Osteocyte (in vitro differentiated cells): Measurements from ENCODE around the gene CXCL8. TPM values are rescaled to one million over a fixed set of nuclear protein-coding genes. Genes with fewer than 3 reads are reported as not detected.

Source experiments
- DNase-seq: peaks from one replicate; pipeline ENCODE4 v3.0.0; 2021; ENCODE audit warnings: mixed read lengths; ENCODE audit not compliant: unreplicated experiment; ENCODE audit errors: extremely low spot score
- H3K27ac Mint-ChIP-seq: one replicate; pipeline ENCODE4 v1.8.0; 2021; ENCODE audit warnings: mild to moderate bottlenecking, mixed read lengths; ENCODE audit not compliant: unreplicated experiment
- H3K27me3 Mint-ChIP-seq: one replicate; pipeline ENCODE4 v1.8.0; 2021; ENCODE audit warnings: mixed read lengths; ENCODE audit not compliant: unreplicated experiment
- H3K36me3 Mint-ChIP-seq: one replicate; pipeline ENCODE4 v1.8.0; 2021; ENCODE audit warnings: mixed read lengths; ENCODE audit not compliant: unreplicated experiment
- H3K4me1 Mint-ChIP-seq: one replicate; pipeline ENCODE4 v1.8.0; 2021; ENCODE audit warnings: mixed read lengths; ENCODE audit not compliant: unreplicated experiment
- H3K4me3 Mint-ChIP-seq: one replicate; pipeline ENCODE4 v1.8.0; 2021; ENCODE audit warnings: mild to moderate bottlenecking, moderate library complexity, mixed read lengths; ENCODE audit not compliant: unreplicated experiment
- H3K9me3 Mint-ChIP-seq: one replicate; pipeline ENCODE4 v1.8.0; 2021; ENCODE audit warnings: mixed read lengths; ENCODE audit not compliant: unreplicated experiment
- CTCF ChIP-seq: fragments of 200-600 bp; sonication (generic); IDR thresholded peaks from 2 replicates; pipeline ENCODE4 v1.5.0; 2021; ENCODE audit warnings: antibody characterized with exemption, mild to moderate bottlenecking, moderate library complexity
- total RNA-seq: library from RNA; stranded (reverse); gene quantifications from 2 replicates; pipeline ENCODE4 v1.2.1, GENCODE V29; 2021

Gene CXCL8
- total RNA-seq, 1 donor from 2014 or later, result 32.4 TPM

GRCh38 chr4:73707918-73708577, 32.3 kb upstream of the CXCL8 start:
- peak overlapping the region; percentile 78 for H3K27ac Mint-ChIP-seq
- DNase-seq, result no peak

GRCh38 chr4:73709451-73710033, 30.8 kb upstream of the CXCL8 start:
- Mint-ChIP-seq H3K27ac (peak overlapping the region; percentile 60), H3K36me3 (no peaks in the 10 kb centered on the region), H3K9me3 (no peaks in the 10 kb centered on the region), H3K4me3 (no peak overlapping the region), H3K27me3 (no peaks in the 10 kb centered on the region), H3K4me1 (peaks cover 39% of the 10 kb centered on the region)
- DNase-seq, result no peak
- TF ChIP-seq CTCF, result no peak

More at GRCh38 chr4:73707918-73708577, 32.3 kb upstream of the CXCL8 start:
- Mint-ChIP-seq H3K27me3 (no peaks in the 10 kb centered on the region), H3K4me1 (peaks cover 53% of the 10 kb centered on the region), H3K9me3 (no peaks in the 10 kb centered on the region), H3K36me3 (no peaks in the 10 kb centered on the region), H3K4me3 (peak overlapping the region; percentile 28)
- no peak for TF ChIP-seq CTCF

GRCh38 chr4:73710094-73710493, 30.3 kb upstream of the CXCL8 start:
- no peaks in the 10 kb centered on the region for H3K36me3 Mint-ChIP-seq
- H3K4me1 Mint-ChIP-seq, result peaks cover 33% of the 10 kb centered on the region
- DNase-seq, result no peak
- H3K4me3 Mint-ChIP-seq, result no peak overlapping the region
- H3K27me3 Mint-ChIP-seq, result no peaks in the 10 kb centered on the region
- no peaks in the 10 kb centered on the region for H3K9me3 Mint-ChIP-seq
- H3K27ac Mint-ChIP-seq, result peak overlapping the region; percentile 60
- TF ChIP-seq CTCF, result no peak

- no peak for DNase-seq
- H3K36me3 Mint-ChIP-seq, result no peaks in the 10 kb centered on the region
- no peak overlapping the region for H3K4me3 Mint-ChIP-seq
- H3K9me3 Mint-ChIP-seq, result no peaks in the 10 kb centered on the region
- no peak overlapping the region for H3K27ac Mint-ChIP-seq
- no peak for TF ChIP-seq CTCF
- peaks cover 23% of the 10 kb centered on the region for H3K4me1 Mint-ChIP-seq
- no peaks in the 10 kb centered on the region for H3K27me3 Mint-ChIP-seq
Observed at GRCh38 chr4:73711989-73712388, 28.4 kb upstream of the CXCL8 start.

GRCh38 chr4:73713650-73714049, 26.7 kb upstream of the CXCL8 start:
- Mint-ChIP-seq H3K4me3 (no peak overlapping the region), H3K36me3 (no peaks in the 10 kb centered on the region), H3K4me1 (peaks cover 22% of the 10 kb centered on the region), H3K27me3 (no peaks in the 10 kb centered on the region), H3K27ac (no peak overlapping the region), H3K9me3 (no peaks in the 10 kb centered on the region)
- no peak for DNase-seq
- no peak for TF ChIP-seq CTCF
